Epithelial cell of prostate (primary cell): ENCODE measurements around the gene UBA6.
"Not testable (repeated sequence)": the region's sequence is repeated elsewhere in the genome, so short reads cannot be mapped to it uniquely, and the experiment has no call there.

ENCODE experiments used
- DNase-seq: peaks from one replicate; pipeline ENCODE4 v3.0.0-alpha.2; 2011; ENCODE audit warnings: low read depth, low spot score
- H3K27ac ChIP-seq: fragments of 450-650 bp; 2 replicates; pipeline ENCODE4 v1.5.1; 2017; ENCODE audit warnings: mild to moderate bottlenecking

The UBA6 gene

DNA sequence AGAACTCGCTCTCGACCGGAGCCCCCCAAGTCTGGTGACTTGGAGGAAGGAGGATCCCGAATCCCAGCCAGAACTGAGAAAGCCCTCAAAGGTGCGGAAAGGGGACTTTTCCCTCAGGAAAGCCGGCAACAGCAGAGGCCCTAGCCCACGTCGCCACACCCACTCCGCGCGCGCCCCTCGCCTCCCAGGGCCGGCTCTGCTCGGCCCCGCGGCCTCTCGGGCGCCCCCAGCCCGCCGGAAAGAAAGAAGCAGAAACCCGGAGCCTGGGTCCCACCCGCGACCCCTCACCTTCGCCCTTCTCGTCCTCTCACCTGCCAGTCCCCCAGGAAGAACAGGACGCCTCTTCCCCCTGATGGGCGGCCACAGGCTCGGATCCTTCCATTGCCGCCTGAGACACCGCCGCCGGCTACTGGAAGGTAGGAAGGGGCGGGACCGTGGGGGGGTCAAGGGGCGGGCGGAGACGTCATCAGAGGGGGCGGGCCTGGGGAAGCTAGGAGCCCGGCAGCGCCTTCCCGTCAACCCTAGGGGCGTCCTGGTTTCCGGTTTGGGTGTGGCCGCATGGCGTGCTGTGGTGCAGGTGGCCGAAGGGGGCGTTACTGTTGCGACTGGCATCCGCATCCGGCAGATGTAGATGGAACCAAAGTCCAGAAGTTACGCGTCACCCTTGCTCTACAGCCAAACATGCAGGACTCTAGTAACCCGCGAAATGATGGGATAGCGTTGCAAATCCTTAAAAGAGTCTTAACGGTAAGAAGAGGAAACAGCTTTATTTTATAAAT, at the start of gene UBA6:
TSS of gene UBA6 (minus strand) at position 418 of the 779 bp plus-strand sequence. CDS start at position 382, 36 bp downstream.
- DNase-seq, result peak; percentile 83
- H3K27ac ChIP-seq, result peak within 1 kb of the TSS; percentile 91

DNA sequence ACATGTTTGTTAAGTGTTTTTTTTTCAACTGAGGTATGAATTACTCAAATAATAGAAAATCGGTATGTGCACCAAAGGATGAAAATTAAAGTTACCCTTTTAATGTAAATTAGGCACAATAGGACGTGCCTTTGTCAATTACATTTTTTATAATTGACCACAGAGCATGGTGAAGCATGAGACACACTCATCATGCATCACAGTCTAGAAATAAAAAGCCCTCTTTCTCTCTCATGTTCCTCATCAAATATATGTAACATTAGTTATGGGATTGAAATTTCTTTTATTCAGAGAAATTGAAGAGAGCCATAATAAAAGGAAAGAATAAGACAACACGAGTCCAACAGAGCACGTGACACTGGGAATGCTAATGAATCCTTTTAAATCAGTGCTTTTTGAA, 49.7 kb upstream of the UBA6 start:
- peak overlapping the region; percentile 54 for H3K27ac ChIP-seq
- DNase-seq, result no peak

DNA sequence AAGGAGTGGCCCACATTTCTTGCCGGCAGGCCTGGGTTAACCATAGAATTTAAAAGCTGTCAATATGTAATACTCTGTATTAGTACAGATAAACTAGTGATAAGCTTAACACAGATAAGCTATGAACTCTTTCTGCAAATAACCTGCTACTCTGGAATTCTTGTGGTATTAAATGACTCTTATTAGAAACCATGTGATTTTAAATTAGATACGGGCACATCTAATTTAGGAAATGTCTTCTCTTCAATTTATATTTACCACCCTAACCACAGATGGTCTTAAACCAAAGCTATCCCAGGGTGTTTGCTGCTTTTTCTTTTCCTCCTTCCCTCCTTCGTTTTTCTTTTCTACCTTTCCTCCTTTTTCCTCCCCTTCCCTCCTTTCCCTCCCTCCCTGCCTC, 48.3 kb upstream of the UBA6 start:
- DNase-seq, result no peak
- no peak overlapping the region for H3K27ac ChIP-seq

DNA sequence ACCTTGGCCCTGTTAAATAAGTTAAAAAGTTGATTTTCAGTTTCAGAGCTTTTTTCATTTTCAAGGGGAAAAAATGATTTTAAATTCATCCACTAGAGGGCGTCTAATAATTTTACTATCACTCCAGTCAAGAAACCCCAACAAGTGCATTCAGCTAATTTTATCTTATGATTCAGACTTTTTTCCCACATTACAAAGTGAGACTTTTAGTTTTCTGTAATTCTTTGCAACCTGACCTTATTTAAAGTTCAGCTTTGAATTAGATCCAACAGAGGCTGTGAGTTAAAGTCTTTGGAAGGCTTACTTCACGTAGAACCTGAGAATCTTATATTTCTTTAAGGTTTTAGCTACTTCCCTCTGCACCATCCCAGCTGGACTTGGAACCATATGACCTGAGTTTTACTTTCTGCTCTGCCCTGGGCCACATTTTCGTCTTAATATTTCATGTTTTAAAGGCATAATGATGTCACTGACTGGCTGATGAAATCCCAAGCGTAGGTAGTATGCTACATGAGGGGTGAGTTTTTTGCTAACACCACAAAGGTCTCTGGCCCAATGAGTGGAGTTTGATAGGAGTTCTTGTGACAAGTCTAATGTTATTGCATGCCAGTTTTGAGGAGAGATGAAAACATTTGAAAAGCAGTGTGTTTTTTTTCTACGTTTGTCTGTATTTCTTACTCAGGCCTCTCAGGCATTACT, 46.0 kb upstream of the UBA6 start:
- H3K27ac ChIP-seq, result peak overlapping the region; percentile 3
- DNase-seq, result no peak

DNA sequence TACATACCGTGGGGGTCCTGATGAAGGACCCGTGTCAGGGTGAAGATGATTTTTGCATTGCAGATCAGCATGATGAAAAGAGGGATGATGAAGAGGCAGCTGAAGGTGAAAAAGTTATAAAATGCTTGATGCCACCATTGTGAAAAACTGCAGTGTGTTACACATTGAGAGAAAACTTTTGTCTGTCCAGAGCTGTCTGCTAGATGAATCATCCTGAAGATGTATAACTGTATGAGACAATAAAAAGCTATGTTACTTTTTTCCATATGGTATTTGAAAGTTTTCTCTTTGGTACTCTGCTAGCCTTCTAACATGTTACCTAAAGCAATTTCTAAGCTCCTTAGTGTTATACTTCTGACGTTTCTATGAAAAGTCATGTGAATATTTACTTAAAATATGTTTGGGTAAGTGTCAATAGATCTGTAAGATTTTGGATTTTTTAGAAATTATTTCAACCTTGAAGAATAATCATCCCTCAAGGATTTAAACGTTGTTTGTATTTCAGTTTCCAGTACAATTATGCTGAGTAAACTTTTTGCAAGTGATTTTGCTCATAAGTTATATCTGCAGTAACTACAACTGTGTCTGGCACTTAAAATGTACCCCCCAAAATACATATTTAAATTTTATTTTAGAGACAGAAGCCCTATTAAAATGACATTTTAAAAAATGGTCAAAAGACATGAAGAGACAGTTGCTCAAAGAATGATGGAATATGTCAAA, 43.8 kb upstream of the UBA6 start:
- no peak for DNase-seq
- peak overlapping the region; percentile 0 for H3K27ac ChIP-seq

DNA sequence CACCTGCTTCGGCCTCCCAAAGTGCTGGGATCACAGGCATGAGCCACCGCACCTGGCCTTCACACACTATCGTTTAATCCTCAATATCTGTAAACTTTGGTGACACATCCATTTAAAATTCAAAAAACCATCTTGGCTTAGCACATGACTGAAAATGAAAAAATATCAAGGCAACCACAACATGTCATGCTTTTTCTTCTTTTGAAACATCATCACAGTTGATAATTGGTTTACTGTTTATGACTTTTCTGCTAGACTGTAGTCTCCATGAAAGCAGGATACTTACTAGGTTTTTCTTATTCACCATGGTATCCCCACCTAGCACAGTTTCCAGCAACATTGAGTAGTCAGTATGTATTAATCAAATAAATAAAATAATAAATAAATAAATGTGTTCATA, 42.2 kb upstream of the UBA6 start:
- H3K27ac ChIP-seq, result no peak overlapping the region
- no peak for DNase-seq

DNA sequence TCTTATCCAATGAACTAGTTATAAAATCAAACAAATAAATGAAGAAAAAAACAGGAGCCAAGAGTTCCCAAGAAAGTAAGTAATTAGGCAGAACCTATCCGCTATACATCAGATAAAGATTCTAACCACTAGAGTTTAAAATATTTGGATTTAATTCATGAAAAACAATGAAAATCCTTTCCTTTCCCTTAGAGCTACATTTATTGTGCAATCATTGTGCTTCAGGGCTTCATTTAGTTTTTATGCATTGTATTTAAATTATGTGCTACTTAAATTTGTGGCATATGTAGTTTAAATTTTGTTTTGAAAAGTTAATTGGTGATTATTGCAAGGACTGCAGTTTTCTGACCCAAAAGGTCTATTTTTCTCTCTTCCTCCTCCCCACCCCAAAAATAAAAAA, 35.3 kb upstream of the UBA6 start:
- DNase-seq, result no peak

DNA sequence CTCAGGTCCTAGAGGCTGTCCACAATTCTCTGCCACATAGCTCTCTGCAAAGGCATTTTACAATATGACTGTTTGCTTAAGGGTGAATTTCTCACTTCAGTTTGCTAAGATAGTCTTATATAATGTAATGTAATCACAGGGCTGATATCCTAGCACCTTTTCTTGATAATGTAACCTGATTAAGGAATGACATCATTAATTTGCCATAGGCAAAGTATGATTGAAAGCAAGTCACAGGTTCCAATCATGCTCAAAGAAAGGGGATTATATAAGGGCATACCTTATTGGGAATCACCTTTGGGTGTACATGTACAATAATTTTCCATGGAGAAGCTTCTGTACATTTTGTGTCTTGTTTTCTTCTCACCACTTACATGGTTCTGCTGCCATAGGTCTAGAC, 34.4 kb upstream of the UBA6 start:
- DNase-seq, result no peak
- H3K27ac ChIP-seq, result no peak overlapping the region

More for the DNA sequence above, 35.3 kb upstream of the UBA6 start:
- no peak overlapping the region for H3K27ac ChIP-seq

DNA sequence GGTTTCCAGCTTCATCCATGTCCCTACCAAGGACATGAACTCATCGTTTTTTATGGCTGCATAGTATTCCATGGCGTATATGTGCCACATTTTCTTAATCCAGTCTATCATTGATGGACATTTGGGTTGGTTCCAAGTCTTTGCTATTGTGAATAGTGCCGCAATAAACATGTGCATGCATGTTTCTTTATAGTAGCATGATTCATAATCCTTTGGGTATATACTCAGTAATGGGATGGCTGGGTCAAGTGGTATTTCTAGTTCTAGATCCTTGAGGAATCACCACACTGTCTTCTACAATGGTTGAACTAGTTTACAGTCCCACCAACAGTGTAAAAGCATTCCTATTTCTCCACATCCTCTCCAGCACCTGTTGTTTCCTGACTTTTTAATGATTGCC, 29.6 kb upstream of the UBA6 start:
- DNase-seq, result not testable (repeated sequence)
- H3K27ac ChIP-seq, result peak overlapping the region; percentile 20

DNA sequence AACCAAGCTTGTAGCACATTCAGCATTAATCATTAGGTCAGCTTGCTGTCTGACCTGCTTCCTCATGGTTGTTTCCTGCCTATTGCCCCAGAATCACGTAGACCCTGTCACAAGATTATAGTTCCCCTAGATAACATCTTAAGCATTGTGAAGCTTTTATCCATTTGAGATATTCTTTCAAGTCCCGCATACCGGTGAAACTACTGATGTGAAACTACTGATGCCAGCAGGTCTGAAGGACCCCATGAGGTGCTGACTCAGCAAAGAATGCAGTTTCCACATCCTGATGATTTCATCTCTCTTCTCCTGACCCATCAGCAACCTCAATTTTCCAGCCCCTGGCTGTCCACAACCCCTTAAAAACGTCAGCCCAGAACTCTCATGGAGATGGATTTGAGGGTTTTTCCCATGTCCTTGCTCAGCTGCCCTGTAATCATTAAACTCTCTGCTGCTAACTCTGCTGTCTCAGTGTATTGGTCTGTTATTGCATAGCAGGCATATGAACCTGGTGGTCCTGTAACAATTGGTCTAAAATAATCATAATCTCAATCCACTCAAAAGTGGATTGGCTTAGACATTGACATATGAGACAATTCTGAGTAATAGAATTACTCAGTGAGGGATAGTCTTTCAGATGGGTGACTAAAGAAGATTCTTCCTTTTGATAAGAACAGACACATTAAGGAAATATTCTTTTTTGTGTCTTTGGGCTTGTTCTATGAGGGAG, 26.3 kb upstream of the UBA6 start:
- DNase-seq, result peak; percentile 93
- H3K27ac ChIP-seq, result peak overlapping the region; percentile 97

DNA sequence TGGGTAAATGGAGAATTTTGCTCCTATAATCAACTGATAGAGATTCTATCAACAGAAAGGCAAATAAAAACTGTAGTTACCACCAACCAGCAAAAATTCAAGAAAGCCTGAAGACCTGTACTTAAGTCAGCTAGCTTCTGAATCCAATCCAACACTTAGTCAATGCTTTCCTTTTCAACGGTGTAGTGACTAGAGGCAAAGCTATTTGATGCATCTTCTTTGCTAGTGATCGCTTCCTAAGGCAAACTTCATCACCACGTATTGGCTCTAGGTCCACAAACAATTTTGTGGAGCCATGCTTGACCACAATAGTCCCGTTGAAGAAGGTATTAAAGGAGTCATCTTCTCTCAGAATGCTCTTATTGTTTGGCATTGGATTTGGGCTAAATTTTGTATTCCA, 25.0 kb upstream of the UBA6 start:
- peak; percentile 80 for DNase-seq
- H3K27ac ChIP-seq, result peak overlapping the region; percentile 97

DNA sequence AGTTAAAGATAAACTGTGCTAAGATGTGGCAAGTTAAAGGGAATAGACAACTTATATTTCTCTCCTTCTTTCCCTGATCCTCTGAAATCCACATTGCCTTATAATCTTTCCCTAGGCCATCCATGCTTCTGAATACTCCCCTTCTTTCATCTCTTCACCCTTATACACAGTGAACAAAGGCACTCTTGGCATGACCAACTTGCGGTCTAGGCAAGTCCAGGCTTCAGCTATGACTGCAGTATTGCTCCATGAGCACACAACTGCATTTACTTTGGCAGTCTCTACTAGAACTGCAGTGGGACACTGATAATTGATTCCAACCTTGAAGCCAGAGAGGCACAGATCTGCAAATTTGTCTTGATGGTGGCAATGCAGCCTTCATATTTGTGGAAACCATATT, 24.2 kb upstream of the UBA6 start:
- peak overlapping the region; percentile 97 for H3K27ac ChIP-seq

DNA sequence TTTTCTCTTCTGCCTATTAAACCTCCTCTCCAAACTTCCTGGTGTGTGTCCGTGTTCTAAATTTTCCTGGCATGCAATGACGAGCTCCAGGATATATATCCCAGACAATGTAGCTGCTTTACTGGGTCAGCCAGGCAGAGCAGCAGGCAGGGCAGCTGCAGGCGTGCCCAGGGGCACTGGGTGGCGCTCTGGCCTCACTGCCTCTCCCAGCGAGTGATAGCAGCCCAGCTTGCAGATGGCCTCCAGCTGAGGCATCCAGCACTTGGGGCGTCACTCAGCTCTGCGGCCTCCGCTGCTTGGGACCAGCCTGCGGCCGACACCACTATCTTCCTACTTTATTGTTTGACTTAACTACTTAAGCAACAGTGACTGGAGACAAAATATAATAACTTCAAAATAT, 23.0 kb upstream of the UBA6 start:
- peak overlapping the region; percentile 97 for H3K27ac ChIP-seq
- no peak for DNase-seq

More for the DNA sequence above, 24.2 kb upstream of the UBA6 start:
- peak; percentile 95 for DNase-seq

DNA sequence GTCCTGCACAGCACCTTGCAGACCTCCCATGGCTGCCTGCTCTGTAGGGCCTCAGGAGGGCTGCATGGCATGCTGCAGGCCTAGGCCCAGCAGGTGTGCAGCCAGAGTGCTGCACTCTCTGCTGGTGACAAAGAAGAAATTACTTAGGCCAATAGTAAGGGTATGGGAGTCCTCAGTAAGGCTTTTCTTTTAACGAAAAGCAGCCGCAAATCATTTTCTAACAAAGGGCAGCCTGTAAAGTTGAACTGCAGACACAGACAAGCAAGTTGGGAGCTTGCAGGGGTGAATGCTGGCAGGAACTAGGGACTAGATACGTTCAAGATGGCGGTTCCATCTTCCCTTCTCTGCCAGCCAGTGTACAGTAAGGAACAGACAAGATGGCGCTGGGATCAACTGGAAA, 22.4 kb upstream of the UBA6 start:
- no peak for DNase-seq
- peak overlapping the region; percentile 97 for H3K27ac ChIP-seq

DNA sequence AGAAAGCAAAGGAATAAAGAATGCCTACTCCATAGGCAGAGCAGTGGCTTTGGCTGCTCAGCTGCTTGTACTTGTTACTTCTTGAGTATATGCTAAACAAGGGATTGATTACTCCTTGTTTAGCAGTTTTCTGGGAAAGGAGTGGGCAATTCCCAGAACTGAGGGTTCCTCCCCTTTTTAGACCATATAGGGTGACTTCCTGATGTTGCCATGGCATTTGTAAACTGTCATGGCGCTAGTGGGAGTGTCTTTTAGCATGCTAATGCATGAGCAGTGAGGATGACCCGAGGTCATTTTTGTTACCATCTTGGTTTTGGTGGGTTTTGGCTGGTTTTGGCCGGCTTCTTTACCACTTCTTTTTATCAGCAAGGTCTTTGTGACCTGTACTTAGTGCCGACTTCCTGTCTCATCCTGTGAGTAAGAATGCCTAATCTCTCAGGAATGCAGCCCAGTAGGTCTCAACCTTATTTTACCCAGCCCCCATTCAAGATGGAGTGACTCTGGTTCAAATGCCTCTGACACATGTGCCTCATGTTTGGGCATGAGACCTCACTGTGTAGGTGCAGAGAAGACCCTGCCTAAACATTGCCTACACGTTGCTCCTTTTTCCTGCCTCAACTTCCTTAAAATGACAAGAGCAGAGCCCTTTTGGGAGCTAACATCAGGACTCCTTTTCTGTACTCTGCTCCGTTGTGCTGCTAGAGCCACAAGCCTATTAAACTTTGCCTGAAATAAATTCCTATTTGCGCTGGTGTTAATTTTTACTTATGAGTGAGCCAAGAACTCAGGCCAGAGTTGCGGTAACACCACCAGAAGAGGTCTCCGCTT, 21.0 kb upstream of the UBA6 start:
- DNase-seq, result peak; percentile 81
- H3K27ac ChIP-seq, result peak overlapping the region; percentile 97

DNA sequence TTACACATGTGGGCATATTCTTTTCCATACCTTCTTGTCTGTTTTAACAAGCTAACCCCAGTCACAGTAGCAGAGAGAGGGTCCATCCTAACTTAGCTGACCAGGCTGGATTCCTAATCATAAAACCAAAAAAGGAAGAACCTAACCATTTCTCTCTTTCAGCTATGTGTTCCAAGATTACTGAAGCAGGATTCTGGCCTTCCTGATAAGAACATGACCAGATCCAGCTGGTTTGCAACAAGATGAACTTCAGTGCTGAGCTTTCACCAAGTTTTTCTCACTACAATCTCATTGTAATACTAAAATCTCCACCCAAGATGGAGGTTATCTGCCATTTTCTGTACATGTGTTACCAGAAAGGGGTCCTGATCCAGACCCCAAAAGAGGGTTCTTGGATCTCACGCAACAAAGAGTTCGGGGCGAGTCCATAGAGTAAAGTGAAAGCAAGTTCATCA, 20.4 kb upstream of the UBA6 start:
- no peak for DNase-seq

DNA sequence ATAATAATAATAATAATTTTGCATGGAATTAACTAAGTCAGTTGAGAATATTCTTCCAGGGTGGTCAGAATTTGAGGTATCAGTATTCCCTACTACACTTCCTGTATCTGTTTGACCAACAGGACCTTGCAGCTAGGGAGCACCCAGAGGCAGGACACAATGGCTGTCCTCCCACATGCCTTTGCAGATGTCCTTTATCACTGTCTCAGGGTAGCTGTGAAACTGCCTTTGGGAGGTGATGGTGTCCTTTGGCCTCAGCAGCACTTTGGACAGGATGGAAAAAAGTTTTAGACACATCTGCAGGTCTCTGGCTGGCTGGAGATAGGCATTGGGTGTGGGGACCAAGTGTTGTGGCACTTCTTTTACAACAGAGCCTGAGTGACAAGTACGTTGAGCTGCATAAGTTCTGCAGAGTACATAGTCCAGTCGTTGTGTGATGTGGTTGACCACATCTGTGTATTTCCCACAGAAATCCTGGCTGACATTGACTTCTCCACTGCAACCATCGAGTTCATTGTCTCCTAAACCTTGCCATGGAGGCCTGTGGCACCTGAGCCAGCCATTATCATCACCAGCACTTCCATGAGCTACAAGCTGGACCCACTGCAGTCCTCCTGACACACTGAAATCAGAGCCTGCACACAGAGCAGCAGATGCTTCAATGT, 19.1 kb upstream of the UBA6 start:
- DNase-seq, result no peak
- H3K27ac ChIP-seq, result no peak overlapping the region

More for the DNA sequence above, 20.4 kb upstream of the UBA6 start:
- peak overlapping the region; percentile 97 for H3K27ac ChIP-seq

DNA sequence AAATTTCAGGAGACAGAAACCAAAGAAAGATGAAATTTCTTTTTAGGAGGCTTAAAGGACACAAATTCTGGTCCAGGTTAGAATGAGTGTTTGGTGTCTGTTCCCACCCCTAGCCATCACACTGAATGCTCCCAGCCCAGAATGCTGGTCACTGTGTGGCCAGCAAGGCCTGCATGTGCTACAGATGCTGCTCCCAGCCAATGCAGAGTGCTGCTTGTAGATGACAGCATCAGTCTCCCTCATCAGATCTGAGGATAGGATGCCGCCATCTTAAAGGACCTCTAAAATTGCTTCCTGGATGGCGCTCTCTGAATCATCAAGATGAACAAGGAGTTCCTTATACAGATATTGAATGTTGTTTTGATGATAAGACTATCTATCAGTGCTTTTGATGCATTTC, 17.9 kb upstream of the UBA6 start:
- DNase-seq, result no peak
- H3K27ac ChIP-seq, result no peak overlapping the region

DNA sequence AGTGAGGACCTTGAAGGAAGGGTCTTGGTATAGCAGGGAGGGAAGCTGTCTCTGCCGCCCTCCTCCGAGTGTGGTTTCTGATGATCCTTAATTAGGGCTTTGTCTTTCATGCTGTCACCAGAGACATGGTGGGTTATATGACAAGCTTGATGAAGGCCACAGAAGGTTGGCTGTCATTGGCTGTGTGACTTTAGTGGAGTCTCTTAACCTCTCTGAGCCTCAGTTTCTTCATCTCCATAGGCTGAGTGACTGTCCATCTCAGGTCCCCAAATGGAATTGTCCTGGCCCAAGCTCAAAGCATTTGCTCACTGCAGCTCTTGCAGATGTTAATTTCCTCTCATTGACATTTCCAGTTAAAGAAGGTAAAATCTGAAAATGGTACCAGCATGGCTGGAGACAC, 16.6 kb upstream of the UBA6 start:
- no peak overlapping the region for H3K27ac ChIP-seq
- no peak for DNase-seq
